NK-92 (cell line): ENCODE results near the gene ACSS3.
"Not testable (repeated sequence)": the region's sequence is repeated elsewhere in the genome, so short reads cannot be mapped to it uniquely, and the experiment has no call there.

Experiments
- DNase-seq: peaks from one replicate; lab custom pipeline; 2025; ENCODE audit not compliant: unreplicated experiment; lab: John Stamatoyannopoulos, UW

ACSS3 gene

DNA sequence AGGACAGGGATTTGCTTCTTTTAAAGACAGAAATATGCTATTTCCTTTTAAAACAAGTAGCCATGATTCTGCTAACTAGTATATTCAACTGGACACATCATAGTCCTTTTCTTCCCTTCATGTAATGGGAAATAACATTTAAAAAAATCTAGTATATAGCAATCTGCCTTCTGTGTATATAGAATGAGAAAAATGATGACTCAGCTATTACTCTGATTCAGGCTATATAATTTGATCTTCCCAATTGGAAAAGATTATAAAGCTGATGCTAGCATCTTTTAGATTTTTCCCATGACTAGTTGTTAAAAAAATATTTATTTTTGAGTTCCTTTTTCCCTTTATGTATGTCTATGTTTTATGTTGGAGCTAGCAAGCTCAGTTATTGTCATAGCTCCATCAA, 86.9 kb downstream of the ACSS3 start:
- DNase-seq: no peak

DNA sequence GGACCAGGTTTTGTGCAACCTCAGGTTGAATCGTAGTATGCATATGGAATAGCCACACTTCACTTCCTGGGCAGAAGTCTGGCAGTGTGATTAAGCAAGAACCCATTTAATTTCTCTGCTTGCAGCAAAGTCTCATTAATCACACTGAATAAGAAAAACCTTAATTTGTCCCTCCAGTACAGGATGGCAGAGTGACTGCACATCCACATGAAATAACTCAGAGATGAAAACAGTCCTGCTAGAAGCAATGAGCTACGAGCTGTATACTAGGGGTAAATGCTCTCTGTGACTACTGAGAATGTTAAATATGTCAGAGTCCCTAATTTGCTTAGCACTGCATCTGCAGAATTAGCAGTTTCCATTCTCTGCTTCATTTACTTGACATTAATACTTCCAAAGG, 88.9 kb downstream of the ACSS3 start:
- DNase-seq: no peak

DNA sequence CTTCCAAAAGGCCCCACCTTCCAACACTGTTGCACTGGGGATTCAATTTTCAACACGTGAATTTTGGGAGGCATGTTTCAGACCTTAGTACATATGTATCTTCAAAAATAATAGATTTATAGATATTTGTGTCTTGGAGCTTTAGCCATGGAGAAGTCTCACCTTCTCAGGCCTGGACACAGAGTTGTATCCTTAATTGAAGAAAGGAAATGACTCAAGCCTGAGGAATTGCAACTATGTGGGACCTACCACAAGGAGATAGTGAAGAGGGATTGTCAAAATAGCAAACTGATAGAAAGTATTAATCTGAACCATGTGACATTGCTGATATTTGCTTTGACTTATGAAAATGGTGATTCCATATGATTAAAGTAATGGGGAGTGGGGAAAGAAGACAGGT, 89.8 kb downstream of the ACSS3 start:
- no peak for DNase-seq

DNA sequence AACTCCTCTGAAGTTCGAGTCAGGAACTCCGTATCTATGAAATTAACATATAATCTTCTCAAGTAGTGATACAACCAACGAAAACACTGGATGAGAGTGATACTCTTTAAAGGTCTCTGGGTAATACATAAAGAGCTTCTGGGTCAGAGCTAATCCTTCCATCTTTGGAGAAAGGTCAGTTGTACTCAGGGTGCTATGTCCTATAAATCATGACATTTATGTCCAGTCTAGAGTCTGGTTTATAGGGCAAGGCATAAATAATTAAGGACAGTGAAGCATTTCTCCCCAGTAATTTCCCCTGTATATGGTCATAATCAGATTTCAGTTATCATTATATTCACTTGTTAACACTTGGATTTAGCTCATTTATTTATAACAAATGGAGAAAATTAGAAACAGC, 90.6 kb downstream of the ACSS3 start:
- no peak for DNase-seq

DNA sequence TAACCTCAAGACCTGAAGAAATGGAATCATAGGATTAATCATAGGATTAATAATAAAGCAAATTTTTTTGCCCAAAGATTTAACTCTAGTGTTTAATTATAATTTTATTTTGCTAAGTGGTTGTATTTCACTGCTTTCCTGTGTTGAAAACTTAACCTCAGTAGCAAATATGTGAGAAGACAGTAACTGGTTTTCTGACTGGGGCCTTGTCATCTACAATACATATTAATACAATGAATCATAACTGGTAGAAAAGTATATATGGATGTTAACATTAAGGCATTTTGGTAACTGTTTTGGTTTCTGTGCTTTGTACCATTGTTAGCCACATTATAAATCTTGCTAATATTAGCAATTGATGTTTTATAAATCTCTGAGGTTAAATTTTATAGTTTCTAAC, 92.2 kb downstream of the ACSS3 start:
- DNase-seq: no peak

DNA sequence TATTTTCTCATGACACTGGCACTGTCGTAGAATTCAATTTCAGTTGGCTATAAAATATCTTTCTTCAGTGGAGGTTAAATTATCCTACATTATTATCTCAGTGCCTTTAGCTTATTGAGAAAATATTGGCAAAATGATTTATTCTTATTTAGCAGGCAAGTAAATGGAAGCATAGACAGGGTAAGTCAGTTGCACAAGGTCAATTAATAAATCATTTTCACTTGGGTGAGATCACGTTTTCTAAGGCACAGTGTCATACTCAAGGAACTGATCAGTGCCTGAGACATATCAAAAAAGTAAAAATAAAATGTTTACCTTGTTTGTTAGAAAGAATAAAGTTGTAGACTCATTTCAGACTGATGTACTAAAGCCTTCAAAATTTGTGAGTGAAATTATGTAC, 95.0 kb downstream of the ACSS3 start:
- DNase-seq: no peak

DNA sequence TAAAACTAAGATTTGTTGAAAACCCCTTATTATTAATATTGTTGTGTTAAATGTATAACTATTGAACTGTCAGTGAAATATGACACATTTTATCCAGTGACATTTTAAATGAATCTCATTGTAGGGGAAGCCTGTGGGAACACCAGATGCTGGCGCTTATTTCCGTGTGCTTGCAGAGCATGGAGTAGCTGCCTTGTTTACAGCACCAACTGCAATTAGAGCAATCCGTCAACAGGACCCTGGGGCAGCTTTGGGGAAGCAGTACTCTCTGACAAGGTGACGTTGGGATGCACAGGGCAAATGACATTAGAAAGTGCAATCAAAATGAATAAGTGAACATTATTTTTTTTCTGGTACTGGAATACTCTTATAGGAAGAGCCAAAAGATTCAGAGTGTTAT, 96.8 kb downstream of the ACSS3 start:
- DNase-seq: no peak

DNA sequence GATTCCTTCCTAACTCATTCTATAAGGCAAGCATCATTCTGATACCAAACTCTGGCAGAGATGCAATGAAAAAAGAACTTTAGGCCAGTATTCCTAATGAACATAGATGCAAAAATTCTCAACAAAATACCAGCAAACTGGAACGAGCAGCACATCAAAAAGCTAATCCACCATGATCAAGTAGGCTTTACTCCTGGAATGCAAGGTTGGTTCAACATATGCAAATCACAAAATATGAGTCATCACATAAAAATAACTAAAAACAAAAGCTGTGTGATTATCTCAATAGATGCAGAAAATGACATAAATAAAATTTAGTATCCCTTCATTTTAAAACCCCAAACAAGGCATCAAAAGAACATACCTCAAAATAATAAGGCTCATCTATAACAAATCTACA, 98.9 kb downstream of the ACSS3 start:
- DNase-seq: no peak

DNA sequence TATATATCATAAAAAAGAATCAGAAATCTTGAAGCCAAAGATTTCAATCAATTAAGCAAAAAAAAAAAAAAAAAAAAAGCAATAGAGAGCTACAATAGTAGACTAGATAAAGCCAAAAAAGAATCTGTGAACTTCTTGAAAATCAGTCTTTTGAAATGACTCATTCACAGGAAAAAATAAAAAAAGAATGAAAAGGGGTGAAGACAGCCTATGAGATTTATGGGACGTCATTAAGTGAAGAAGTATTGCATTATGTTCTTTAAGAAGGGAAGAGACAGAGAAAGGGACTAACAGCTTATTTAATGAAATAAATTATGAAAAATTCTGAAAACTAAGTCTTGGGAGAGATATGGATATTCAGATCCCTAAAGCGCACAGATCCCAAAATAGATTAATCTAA, 103.8 kb downstream of the ACSS3 start:
- no peak for DNase-seq

DNA sequence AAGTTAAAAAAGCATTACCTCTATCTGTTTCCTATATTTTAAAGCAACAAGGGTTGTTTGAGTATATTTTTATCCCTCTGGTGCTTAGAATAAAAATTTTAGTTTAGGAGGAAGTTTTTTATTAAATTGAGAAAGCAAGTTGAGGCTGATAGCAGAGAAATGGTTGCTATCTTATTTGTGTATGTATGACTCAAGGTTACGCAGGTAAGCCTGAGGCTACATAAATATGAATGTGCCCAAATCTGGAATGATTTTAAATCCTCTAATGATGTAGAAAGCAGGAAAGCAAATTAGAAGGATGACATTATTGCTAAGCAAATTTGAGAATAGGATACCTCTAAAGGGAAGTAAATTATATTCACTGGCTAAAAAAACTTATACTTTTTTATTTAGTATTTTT, 109.8 kb downstream of the ACSS3 start:
- DNase-seq: no peak

DNA sequence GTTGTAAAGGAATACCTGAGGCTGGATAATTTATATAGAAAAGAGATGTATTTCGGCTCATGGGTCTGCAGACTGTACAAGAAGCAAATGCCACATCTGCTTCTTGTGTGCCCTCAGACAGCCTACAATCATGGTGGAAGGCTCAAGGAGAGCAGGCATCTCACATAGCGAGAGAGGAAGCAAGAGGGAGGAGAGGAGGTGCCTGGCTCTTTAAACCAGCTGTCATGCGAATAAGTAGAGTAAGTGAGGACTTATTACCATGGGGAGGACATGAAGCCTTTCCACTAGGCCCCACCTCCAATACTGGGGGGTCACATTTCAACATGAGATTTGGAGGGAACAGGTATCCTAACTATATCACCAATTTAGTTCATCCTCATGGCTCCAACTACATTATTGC, 118.7 kb downstream of the ACSS3 start:
- no peak for DNase-seq

DNA sequence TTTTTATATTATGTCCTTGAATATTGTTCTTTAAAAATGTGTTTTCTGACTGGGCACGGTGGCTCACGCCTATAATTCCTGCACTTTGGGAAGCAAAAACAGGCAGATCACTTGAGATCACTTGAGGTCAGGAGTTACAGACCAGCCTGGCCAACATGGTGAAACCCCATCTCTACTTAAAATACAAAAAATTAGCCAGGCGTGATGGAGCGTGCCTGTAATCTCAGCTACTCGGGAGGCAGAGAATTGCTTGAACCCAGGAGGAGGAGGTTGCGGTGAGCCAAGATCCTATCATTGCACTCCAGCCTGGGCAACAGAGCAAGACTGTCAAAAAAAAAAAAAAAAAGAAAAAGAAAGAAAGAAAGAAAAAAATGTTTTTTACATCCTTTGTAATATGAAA, 122.7 kb downstream of the ACSS3 start:
- DNase-seq: not testable (repeated sequence)

DNA sequence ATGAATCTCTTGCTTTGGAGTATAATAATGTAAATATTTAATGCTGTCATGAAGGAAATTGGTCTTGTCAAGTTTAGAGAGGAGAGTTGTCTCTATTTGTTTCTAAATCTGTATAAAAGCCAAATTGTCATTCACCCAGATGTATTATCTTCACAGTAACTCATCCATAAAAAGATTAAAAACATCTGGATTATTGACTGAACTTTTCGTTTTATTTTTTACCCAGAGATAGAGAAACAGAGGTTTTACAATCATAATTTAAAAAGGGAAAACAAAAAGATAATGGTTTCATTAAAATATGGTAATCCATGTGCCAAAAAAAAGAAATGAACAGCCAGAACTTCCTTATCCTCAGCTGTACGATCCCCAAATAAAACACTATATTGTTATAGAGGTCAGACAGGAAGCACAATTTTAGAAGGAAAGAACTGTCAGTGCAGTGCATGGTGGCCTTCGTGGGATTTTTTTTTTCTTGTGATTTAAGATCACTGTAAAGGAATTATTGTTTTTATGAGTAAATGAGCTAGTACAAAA, 125.9 kb downstream of the ACSS3 start:
- DNase-seq: no peak

DNA sequence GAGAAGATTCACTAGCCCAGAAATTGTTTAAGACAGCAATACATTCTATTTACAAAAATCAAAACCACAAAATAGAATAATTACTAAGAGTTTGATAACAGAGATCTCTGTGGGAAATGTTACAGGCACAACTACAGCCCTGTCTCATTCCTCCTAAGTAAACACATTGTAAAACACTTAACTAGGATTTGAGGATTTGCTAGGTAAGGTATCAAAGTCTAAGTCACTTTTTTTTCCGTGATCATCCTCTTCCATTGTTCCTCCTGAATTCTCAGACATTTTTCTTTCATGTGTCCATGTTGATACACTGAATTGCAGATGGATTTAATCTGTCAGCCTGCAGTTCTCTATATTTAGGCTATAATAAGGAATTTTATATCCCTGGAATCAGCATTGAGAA, 127.5 kb downstream of the ACSS3 start:
- DNase-seq: no peak

DNA sequence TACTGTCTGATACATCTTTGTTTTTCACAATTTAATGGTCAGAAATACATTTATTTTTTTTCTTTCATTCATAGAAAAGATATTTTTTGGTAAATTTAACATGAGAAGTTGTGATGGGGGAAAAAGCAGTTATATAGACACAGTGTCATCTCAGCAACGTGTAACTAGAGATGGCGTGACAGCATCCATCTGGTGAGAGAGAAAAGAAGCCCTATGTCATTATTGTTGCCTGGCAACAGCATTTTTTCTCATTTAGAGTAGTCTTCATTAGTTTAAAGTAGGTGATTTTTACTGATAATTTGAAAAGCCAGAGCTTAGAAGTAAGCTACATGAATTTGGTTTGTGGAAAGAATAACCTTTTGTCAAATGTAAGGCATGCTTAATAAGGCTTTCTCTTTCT, 128.6 kb downstream of the ACSS3 start:
- DNase-seq: no peak

DNA sequence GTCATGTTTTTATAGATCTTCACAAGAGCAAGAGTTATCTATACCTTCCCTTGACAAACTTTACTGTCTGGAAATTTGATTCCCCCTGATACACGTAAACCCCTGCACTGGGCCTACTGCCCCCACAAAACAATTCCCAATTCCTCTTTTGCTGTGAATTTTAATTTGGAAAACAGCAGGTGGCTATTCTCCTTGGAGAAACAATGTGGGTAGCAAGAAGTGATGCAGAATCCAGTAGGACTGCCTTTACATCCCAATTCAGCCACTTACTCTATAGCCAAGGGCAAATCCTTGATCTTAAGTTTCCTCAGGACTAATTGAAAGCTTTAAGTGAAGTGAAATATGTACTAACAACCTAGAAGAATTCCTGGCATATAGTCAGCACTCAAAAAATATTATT, 129.3 kb downstream of the ACSS3 start:
- DNase-seq: no peak

DNA sequence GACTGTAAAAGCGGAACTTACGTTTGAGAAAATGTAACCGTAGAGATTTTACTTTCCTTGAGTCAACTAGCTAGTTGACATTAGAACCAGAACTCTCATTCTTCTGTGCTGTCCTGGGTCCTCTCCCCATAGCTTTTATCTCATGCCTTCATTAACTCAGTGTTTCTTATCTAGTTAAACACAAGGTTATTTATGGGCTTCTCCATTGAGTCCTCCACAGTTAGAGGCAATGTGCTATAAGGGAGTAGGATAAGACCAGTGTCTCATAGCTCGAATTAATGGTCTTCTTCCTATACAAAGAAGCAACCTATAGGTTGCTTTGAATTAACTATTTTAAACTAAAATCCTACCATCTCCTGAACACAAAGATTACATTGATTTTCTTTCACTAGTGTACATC, 129.8 kb downstream of the ACSS3 start:
- no peak for DNase-seq

DNA sequence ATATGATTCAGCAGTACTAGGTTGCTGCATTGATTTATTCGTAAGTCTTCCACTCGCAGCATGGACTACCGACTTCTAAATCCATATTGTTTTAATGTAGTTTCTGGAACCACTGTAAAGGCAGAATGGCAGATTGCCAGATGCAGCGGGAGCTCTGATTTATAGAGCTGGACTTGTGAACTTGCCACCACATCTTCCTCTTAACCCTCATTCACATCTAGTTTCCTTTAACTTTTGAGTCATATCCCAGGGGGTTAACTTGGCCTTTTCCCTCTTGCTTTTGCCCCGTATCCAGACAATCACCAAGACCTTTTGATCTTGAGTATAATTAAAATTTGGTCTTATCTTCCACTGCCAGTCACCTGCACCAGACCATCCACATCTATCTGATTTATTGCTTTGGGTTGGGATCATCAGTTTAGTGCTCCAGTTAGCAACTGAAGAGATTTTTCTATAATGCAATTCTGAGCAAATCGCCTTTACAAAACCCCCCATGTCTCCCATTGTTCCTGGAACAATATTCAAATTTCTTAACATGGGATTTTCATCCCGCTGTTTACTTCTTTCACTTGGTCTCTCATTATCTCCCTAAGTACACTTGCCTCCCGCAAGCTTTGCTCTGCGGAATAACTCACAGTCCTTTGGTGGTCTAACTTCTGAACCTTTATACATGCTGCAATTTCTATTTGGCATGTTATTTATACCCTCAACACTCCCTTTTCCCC, 130.5 kb downstream of the ACSS3 start:
- DNase-seq: no peak

DNA sequence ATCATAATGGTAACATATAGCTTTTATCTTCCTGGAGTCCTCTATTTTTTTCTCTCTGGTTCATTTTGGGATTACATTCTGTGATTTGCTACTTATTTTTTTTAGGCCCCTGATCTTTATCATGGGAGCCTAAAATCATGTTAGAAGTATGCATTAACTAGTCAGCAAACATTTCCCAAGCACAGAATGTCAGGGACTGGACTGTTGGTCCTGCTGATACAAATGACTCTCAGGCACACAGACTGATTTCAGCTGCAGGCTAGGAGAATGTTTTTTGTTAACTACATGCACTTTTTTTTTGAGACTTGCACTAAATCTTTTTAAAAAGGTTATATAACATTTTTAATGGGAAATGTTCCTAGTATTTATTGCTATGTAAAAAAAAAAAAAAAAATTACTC, 131.1 kb downstream of the ACSS3 start:
- no peak for DNase-seq

DNA sequence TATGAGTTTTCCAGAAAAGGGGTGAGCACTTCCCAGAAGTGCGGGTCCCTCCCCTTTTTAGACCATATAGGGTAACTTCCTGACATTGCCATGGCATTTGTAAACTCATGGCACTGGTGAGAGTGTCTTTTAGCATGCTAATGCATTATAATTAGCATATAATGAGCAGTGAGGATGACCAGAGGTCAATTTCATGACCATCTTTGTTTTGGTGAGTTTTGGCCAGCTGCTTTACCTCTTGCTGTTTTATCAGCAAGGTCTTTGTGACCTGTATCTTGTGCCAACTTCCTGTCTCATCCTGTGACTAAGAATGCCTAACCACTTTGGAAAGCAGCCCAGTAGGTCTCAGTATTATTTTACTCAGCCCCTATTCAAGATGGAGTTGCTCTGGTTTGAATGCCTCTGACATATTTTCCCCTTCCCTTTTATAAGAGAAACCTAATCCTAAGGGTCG, 131.9 kb downstream of the ACSS3 start:
- not testable (repeated sequence) for DNase-seq

DNA sequence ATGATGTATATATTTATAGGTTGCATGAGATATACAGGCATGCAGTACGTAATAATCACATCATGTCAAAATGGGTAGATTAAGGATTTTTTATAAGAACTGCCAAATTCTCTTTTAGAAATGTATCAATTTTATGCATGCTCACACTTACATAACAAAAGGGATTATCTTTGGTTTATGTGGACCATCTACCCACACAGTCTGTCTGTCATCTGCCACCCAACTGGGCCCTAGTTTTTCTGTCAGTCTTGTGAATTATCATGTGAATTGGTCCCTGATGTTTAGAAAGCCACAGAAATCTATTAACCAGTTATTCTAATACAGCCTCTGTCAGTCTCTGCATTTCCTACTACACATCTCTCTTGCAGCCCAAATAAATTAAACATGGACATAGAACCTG, 133.4 kb downstream of the ACSS3 start:
- no peak for DNase-seq

DNA sequence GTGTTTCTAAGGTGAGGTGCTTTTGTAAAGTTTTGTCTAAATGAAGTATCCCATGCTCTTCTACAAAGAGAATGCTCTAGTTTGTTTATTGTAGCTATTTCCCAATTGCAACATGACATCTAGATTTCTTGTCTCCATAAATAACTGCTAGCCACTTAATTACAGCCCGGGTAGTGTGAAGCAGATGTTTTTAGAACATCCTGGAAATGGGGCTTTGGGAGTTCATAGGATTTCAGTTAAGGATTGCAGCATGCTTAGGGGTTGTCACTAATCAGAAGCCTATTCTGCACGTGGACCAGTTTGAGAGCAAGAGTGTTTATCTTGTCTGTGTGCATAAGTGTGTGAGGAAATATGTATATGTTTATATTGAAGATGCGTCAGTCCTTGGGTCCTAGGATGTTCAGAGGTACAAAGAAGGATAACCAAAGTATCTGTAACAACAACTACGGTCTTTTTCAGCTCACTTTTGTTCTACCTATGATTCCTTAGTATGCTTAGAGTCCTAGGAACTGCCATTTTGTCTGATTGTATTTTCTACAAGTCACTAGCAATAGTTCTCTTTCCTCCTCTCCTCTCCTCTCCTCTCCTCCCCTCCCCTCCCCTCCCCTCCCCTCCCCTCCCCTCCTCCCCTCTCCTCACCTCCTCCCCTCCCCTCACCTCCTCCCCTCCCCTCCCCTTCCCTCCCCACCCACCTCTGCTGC, 135.3 kb downstream of the ACSS3 start:
- DNase-seq: no peak

DNA sequence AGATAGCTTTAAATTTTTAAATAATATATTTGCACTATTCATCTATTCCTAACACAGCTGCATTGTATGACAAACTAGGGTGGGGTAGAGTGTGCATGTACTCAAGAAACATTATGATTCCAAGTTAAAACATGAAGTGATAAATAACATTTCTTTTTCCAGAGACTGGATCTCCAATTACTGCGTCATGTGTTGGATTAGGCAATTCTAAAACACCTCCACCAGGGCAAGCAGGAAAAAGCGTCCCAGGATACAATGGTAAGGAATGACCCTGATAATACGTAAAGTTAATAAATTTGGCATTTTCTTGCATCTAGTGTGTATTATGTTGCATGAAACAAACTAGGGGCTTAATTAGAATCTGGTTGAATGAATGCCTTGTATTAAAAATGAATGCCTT, 138.9 kb downstream of the ACSS3 start:
- no peak for DNase-seq
